Stimulated activated CD4-positive, alpha-beta T cell treated with anti-CD3 and anti-CD28 coated beads, Interleukin-15, amount 100 ng/mL, for 48 hours (primary cell): ENCODE results near the gene PAGR1.
A peak's percentile ranks its signal among the peaks of the same experiment; 100 is the strongest.
"Not testable (repeated sequence)": the region's sequence is repeated elsewhere in the genome, so short reads cannot be mapped to it uniquely, and the experiment has no call there.

ENCODE experiments used
- DNase-seq, 2 donors: peaks; one replicate each; pipeline ENCODE4 v3.0.0-alpha.2; 2020; ENCODE audit warnings: low read depth in 2 of 2

Gene PAGR1

GRCh38 chr16:29791845-29792807, 23.8 kb upstream of the PAGR1 start:
- no peak for DNase-seq

GRCh38 chr16:29793153-29793552, 22.8 kb upstream of the PAGR1 start:
- DNase-seq: not testable (repeated sequence)

- DNase-seq: no peak
Measured at GRCh38 chr16:29794231-29794710, 21.7 kb upstream of the PAGR1 start.

GRCh38 chr16:29802416-29802935, 13.5 kb upstream of the PAGR1 start:
- no peak for DNase-seq

- DNase-seq: no peak
Measured at GRCh38 chr16:29804020-29804419, 11.9 kb upstream of the PAGR1 start.

DNA sequence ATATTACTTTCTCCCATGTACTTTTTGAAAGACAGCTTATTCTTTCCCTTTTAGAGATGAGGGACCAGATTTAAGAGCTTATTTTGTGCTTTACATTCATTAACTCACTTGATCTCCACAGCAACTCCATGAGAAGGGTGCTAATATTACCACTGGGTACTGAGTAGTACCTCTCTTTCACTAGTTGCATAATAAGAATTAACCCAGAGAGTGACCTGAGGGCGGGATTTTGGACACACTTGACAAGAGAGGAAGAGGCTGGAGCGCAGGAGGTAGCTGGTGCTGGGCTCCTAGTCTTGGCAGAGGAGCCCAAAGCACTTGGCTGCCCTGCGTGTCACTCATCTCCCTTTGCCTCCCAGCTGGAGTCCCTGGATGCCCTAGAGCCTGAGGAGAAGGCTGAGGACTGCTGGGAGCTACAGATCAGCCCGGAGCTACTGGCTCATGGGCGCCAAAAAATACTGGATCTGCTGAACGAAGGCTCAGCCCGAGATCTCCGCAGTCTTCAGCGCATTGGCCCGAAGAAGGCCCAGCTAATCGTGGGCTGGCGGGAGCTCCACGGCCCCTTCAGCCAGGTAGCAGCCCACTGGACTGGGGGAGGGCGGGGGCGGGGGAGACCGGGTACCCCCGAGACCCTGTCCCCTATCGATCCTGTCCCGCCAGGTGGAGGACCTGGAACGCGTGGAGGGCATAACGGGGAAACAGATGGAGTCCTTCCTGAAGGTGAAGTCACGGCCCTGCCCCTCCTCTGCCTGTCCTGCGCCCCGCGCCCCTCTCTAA, 11.3 kb upstream of the PAGR1 start:
- no peak for DNase-seq

DNA sequence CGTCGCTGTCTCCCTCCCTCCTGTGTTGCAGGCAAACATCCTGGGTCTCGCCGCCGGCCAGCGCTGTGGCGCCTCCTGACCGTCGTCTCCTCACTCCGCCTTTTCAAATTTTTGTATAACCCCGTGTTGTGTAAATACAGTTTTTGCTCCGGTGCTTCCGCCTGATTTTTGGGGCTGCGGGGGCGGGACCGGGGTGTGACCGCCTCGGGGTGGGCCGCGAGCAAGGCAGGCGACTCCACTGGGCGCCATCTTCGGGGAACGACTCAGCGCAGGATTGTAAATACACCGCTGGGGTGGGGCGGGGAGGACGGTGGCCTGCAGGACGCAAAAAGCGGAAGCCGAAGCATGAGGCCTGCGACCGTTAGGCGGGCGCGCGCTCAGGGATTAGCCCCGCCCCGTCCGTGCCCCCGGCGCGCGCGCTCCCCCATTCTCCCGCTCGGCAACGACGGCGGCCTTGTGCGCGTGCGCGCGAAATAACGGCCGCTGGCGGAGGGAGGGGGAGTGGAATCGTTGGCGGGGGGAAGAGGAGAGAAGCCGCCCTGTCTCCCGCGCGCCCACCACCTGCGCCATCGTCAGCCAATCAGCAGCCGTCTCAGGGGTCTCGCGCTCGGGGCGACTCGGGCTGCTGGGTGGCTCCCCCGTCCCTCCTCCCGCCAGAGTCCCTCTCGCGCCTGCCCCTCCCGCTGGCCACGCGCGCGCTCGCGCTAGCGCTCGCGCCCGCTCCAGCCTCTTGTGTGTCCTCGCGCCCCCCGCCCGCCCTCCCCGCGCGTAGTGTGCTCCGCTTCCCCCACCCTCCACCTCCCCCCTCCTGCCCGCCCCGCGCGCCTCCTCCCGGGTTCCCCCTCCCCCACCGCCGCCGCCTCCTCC, 10.5 kb upstream of the PAGR1 start:
- peak; percentile 96 to 97 for DNase-seq

DNA sequence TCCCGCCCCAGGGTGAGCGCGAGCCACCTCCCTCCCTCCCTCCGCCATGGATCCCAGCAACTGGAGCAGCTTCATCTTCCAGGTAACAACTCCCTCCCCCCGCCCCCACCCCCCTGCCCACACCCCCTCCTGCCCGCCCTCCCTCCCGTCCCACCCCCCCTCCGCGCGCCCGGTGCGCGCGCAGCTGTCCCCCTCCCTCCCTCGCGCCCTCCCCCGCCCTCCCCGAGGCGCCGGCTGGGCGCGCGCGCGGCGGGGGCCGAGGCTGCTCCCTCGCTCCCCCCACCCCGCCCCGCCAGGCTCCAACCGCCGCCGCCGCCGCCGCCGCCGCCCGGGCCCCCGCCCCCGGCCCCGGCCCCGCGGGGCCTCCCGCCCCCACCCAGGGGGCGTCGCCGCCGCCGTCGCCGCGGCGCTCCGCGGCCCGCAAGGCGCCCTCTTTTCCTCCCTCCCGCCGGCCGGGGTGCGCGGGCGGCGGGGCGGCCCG, 9.8 kb upstream of the PAGR1 start, which contains the start of gene MAZ:
MAZ (plus strand) TSS at position 431 of the 481 bp plus-strand sequence. CDS start 173 bp downstream, outside the sequence.
- no peak for DNase-seq

GRCh38 chr16:29806641-29807425, 9.1 kb upstream of the PAGR1 start:
- DNase-seq: no peak

DNA sequence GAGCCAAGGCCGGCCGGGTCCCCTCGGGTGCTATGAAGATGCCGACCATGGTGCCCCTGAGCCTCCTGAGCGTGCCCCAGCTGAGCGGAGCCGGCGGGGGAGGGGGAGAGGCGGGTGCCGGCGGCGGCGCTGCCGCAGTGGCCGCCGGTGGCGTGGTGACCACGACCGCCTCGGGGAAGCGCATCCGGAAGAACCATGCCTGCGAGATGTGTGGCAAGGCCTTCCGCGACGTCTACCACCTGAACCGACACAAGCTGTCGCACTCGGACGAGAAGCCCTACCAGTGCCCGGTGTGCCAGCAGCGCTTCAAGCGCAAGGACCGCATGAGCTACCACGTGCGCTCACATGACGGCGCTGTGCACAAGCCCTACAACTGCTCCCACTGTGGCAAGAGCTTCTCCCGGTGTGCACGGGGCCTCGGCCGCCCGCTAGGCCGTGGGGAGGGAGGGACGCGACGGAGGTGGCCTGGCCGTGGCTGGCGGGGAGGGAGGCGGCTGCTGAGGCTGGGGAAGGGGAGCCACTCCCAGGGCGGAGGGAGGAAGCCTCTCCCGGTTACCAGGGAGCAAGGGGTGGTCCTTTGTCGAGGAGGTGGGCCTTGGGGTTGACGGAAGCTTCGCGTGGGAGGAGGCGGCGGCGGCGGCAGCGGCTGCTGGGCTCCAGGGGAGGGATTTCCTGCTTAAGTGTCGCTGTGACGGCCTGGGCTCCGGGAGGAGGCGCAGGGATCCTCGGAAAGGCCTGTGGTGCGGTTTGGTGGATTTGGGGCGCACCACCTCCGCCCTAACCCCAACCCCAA, 8.3 kb upstream of the PAGR1 start:
- peak; percentile 83 to 85 for DNase-seq

- no peak for DNase-seq
Measured at GRCh38 chr16:29808219-29808900, 7.6 kb upstream of the PAGR1 start.

DNA sequence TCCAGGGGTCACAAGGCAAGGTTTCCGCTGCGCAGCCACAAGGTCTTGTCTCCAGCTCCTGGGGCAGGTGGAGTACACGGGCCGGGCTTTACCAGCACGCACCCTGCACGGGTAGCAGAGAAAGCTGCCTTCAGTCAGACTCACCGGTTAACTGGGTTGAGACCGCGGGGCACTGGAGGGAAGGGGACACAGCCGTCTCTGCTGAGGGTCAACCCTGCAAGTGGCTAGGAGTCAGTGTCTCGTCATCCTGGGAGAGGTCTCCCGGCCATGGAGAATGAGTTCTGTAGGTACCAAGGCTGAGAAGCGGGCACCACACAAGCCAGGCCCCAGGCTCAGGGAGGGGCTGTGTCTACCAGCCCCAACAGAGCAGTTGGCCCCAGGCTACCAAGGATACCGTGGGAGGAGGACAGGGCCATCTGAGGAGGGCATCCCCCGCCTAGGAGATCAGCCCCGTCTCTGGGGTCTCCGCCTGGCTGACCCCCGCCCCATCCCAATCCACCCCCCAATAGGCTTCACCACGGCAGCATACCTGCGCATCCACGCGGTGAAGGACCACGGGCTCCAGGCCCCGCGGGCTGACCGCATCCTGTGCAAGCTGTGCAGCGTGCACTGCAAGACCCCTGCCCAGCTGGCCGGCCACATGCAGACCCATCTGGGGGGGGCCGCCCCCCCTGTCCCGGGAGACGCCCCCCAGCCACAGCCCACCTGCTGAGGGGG, 6.8 kb upstream of the PAGR1 start:
- DNase-seq: no peak

DNA sequence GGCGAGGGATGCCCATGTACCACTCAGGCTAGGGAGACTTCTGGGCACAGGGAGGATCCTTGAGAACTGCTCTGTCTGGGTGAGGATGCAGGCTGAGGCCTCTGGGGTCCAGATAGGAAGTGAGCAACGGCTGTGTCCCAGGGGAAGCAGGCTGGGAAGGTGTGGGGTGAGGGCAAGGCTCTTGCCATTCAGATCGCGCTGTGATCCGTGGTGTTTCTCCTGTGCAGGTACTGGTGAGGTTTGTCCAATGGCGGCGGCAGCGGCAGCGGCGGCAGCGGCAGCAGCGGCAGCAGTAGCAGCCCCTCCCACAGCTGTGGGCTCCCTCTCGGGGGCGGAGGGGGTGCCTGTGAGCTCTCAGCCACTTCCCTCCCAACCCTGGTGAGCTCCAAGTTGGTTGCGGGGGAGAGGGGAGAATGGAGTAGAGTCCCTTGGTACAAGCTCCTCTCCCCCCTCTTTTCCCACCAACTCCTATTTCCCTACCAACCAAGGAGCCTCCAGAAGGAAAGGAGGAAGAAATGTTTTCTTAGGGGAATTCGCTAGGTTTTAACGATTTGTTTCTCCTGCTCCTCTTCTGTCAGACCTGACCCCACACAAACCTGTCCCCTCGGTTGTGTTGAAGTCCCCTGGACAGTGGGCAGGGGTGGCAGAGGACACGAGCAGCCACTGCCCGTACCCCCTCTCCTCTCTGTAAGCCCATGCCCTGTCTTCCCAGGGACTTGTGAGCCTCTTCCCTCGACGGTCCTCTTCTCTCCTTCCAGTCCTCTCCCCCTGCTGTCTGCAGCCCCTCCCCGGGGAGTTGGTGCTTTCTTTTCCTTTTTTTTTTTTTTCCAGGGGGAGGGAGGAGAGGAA, 5.9 kb upstream of the PAGR1 start:
- DNase-seq: no peak

GRCh38 chr16:29810699-29811169, 5.2 kb upstream of the PAGR1 start:
- DNase-seq: no peak

DNA sequence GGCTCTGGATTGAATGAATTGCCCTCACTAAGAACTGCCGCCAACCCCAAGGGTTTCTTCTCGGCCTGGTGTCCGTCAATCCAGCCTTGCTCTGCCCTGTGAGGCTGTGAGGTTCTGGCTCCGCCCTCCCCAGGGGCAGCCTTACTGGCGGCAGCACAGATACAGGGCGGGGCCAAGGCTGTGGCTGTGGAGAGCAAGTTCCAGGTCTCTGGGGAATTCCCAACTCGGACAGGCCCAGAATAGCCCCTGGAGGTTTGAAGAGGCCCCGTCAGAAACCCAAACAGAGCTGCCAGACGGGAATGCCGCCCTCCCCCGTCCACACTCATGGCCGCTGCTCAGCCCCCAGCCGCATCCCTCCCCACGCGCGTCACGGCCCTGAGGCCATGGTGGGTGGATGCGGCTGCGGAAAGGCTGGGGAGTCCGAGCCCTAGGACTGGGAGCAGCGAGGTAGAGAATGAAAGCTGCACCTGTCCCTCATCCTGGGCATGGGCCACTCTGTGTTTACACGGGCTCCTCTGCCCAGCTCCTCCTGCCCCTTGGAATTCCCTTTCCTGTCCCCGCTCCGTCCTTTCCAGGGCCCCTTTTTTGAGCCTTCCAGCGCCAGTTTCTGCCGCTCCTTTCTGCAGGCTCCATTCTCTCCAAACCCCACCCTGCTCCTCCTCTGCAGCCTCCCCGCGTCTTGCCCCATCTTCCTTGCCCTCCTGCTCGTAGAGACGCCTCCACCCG, 4.6 kb upstream of the PAGR1 start:
- DNase-seq: no peak

DNA sequence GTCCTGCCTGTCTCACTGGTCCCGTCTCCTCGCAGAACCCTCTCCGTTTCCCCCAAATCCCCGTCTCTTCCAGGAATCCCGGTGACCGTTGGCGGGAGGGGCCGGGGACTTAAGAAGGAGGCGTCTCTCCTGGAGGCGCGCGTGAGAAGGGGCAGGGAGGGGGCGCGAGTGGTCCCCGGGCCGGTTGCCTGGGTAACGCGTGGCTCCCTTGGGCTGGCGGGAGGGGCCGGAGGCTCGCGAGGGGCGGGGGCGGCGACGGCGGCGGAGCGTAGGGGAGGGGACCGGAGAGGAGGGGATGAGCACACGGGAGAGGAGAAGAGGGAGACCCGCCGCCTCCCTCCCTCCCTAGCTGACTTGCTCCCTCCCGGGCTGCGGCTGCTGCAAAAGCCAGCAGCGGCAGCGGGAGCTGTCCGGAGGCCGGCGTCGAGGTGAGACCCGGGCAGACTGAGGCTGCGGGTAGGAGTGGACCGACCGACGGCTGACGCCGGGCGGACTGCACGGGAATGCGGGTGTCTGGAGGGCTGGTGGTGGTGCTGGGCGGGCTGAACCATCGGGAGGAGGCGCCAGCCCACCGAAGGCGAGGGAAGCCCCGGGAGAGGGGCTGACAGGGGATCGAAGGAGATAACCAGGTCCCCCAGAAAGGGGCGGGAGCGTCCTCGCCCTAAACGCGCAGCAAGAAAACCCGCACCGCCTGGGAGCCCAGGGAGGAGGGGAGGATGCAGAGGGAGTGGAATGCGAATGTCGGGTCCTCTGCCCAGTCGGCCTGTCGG, 3.9 kb upstream of the PAGR1 start, which contains the start of gene PRRT2:
PRRT2 (plus strand) TSS at position 298 of the 770 bp plus-strand sequence. CDS start 862 bp downstream, outside the sequence.
- no peak for DNase-seq
